Measurements from ENCODE around the gene REM1.
"Not testable (repeated sequence)": the region's sequence is repeated elsewhere in the genome, so short reads cannot be mapped to it uniquely, and the experiment has no call there.

REM1 gene

GRCh38 chr20:31474758-31475427 lies at the start of gene REM1, which contains the start of gene DEFB124:
Gene REM1, plus strand, starts transcription at chr20:31475288. Its CDS starts 1,158 bp downstream, at chr20:31476446.
Gene DEFB124, minus strand, starts transcription at chr20:31475127. Its CDS starts 2,114 bp downstream, at chr20:31473013.
- peak within 1 kb of the TSS; percentile 12 for H3K4me3 ChIP-seq (ENCODE audit: control insufficient read depth, low read depth, low read length)
- no peak for DNase-seq (ENCODE audit: low read depth)
- no peak for TF ChIP-seq CTCF (conservative IDR thresholded peaks at IDR 0.05; ENCODE audit: control insufficient read depth, insufficient read depth, low read depth, low read length)

GRCh38 chr20:31425797-31426196 lies 49.3 kb upstream of the REM1 start:
- no peak for TF ChIP-seq CTCF (conservative IDR thresholded peaks at IDR 0.05; ENCODE audit: control insufficient read depth, insufficient read depth, low read depth, low read length)
- H3K4me3 ChIP-seq (ENCODE audit: control insufficient read depth, low read depth, low read length) = no peak overlapping the region
- no peak for DNase-seq (ENCODE audit: low read depth)

GRCh38 chr20:31426891-31427551 lies 48.1 kb upstream of the REM1 start:
- DNase-seq (ENCODE audit: low read depth); H3K4me3 ChIP-seq (ENCODE audit: control insufficient read depth, low read depth, low read length): not testable (repeated sequence)

- not testable (repeated sequence) for H3K4me3 ChIP-seq (ENCODE audit: control insufficient read depth, low read depth, low read length); DNase-seq (ENCODE audit: low read depth)
Measured at GRCh38 chr20:31427576-31427975, 47.5 kb upstream of the REM1 start.

GRCh38 chr20:31430568-31431115 lies 44.4 kb upstream of the REM1 start:
- DNase-seq (ENCODE audit: low read depth) = no peak
- no peak overlapping the region for H3K4me3 ChIP-seq (ENCODE audit: control insufficient read depth, low read depth, low read length)
- TF ChIP-seq CTCF (conservative IDR thresholded peaks at IDR 0.05; ENCODE audit: control insufficient read depth, insufficient read depth, low read depth, low read length) = no peak

GRCh38 chr20:31440012-31440659 lies 35.0 kb upstream of the REM1 start, which contains the start of gene DEFB123:
Gene DEFB123, plus strand, starts transcription at chr20:31440632. Its CDS starts 67 bp downstream, at chr20:31440699.
- no peak for DNase-seq (ENCODE audit: low read depth)
- TF ChIP-seq CTCF (conservative IDR thresholded peaks at IDR 0.05; ENCODE audit: control insufficient read depth, insufficient read depth, low read depth, low read length) = peak; percentile 19
- H3K4me3 ChIP-seq (ENCODE audit: control insufficient read depth, low read depth, low read length) = no peak within 1 kb of the TSS

- TF ChIP-seq CTCF (conservative IDR thresholded peaks at IDR 0.05; ENCODE audit: control insufficient read depth, insufficient read depth, low read depth, low read length) = no peak
- DNase-seq (ENCODE audit: low read depth) = no peak
- H3K4me3 ChIP-seq (ENCODE audit: control insufficient read depth, low read depth, low read length) = no peak overlapping the region
Measured at GRCh38 chr20:31446084-31446819, 28.8 kb upstream of the REM1 start.

All from fibroblast of mammary gland (primary cell).